ENCODE results near the gene SPAG16.

- no peak for TF ChIP-seq CTCF (IDR thresholded peaks at IDR 0.05)
- no peak for TF ChIP-seq POLR2A (IDR thresholded peaks at IDR 0.05)
These were observed 385.4 kb downstream of the SPAG16 start for GRCh38 chr2:213669657-213670056.
